HG03039 (cell line): Measurements from ENCODE around the gene VRK3.

Experiments
- ATAC-seq: cut with Tn5 transposase; IDR thresholded peaks from one replicate; pipeline ENCODE4 v1.9.1; 2021; ENCODE audit warnings: mild to moderate bottlenecking, moderate library complexity; ENCODE audit not compliant: unreplicated experiment

Gene VRK3

GRCh38 chr19:49932731-49933131, 92.4 kb downstream of the VRK3 start:
- ATAC-seq, result no peak

- ATAC-seq, result no peak
These were observed 93.1 kb downstream of the VRK3 start for GRCh38 chr19:49932041-49932451.

GRCh38 chr19:49931293-49932040, 93.7 kb downstream of the VRK3 start:
- no peak for ATAC-seq

- no peak for ATAC-seq
These were observed 94.6 kb downstream of the VRK3 start for GRCh38 chr19:49930483-49931011.

GRCh38 chr19:49929611-49930482, 95.3 kb downstream of the VRK3 start:
- ATAC-seq, result peak; percentile 59

GRCh38 chr19:49929121-49929610, 96.0 kb downstream of the VRK3 start, which contains the start of the genes ATF5 and NUP62:
ATF5 (plus strand) TSS chr19:49929205; CDS start chr19:49930851, 1,646 bp downstream.
NUP62 (minus strand) TSS chr19:49929504; CDS start chr19:49909807, 19,697 bp downstream.
- ATAC-seq, result peak; percentile 49

GRCh38 chr19:49927526-49928264, 97.5 kb downstream of the VRK3 start:
- ATAC-seq, result no peak

- ATAC-seq, result no peak
These were observed 98.7 kb downstream of the VRK3 start for GRCh38 chr19:49926515-49926914.
